ENCODE data around the gene CAMP. TPM values are rescaled to one million over a fixed set of nuclear protein-coding genes. Genes with fewer than 3 reads are reported as not detected.
"Not testable (repeated sequence)": the region's sequence is repeated elsewhere in the genome, so short reads cannot be mapped to it uniquely, and the experiment has no call there.

Gene CAMP
- total RNA-seq, 4 donors from 2014 or later: 0.65 to 0.83 TPM; not detected in 2

DNA sequence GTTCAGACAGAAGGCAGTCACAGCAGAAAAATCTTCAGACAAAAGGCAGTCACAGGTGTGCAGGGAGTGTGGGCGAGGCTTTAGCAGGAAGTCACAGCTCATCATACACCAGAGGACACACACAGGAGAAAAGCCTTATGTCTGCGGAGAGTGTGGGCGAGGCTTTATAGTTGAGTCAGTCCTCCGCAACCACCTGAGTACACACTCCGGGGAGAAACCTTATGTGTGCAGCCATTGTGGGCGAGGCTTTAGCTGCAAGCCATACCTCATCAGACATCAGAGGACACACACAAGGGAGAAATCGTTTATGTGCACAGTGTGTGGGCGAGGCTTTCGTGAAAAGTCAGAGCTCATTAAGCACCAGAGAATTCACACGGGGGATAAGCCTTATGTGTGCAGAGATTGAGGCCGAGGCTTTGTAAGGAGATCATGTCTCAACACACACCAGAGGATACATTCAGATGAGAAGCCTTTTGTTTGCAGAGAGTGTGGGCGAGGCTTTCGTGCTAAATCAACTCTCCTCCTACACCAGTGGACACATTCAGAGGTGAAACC is 45.2 kb downstream of the CAMP start:
- Histone ChIP-seq H3K4me1 (peaks cover 0 to 10% (median 2%) of the 10 kb centered on the region in 4 donors), H3K36me3 (peaks cover 8 to 61% (median 41%) of the 10 kb centered on the region in 4 donors), H3K9me3 (no peaks in the 10 kb centered on the region), H3K27me3 (no peaks in the 10 kb centered on the region), H3K27ac (replicated peaks in 1 of 4) (no peak overlapping the region), H3K4me3 (no peak overlapping the region)
- intact Hi-C loops (cut with DNase I): no loop called here
- no peak for DNase-seq (ENCODE audit: extremely low spot score)
- TF ChIP-seq, protein P1, sequence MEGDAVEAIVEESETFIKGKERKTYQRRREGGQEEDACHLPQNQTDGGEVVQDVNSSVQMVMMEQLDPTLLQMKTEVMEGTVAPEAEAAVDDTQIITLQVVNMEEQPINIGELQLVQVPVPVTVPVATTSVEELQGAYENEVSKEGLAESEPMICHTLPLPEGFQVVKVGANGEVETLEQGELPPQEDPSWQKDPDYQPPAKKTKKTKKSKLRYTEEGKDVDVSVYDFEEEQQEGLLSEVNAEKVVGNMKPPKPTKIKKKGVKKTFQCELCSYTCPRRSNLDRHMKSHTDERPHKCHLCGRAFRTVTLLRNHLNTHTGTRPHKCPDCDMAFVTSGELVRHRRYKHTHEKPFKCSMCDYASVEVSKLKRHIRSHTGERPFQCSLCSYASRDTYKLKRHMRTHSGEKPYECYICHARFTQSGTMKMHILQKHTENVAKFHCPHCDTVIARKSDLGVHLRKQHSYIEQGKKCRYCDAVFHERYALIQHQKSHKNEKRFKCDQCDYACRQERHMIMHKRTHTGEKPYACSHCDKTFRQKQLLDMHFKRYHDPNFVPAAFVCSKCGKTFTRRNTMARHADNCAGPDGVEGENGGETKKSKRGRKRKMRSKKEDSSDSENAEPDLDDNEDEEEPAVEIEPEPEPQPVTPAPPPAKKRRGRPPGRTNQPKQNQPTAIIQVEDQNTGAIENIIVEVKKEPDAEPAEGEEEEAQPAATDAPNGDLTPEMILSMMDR (IDR thresholded peaks at IDR 0.05): no peak
- no peak for TF ChIP-seq POLR2A (IDR thresholded peaks at IDR 0.05; ENCODE audit: low read depth)
- no peak for TF ChIP-seq POLR2AphosphoS5 (IDR thresholded peaks at IDR 0.05)
- no peak for TF ChIP-seq EP300 (IDR thresholded peaks at IDR 0.05)
- WGBS: 85% methylated on average over 13 of the region's 13 CpGs

DNA sequence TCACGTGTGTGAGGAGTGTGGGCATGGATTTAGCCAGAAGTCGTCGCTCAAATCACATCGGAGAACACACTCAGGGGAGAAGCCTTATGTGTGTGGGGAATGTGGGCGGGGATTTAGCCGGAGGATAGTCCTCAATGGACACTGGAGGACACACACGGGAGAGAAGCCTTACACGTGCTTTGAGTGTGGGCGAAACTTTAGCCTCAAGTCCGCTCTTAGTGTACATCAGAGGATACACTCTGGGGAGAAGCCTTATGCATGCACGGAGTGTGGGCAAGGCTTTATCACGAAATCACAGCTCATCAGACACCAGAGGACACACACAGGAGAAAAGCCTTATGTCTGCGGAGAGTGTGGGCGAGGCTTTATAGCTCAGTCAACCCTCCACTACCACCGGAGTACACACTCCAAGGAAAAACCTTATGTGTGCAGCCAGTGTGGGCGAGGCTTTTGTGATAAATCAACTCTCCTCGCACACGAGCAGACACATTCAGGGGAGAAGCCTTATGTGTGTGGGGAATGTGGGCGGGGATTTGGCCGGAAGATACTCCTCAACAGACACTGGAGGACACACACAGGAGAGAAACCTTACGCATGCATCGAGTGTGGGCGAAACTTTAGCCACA is 45.8 kb downstream of the CAMP start:
- H3K36me3 ChIP-seq: peaks cover 8 to 55% (median 38%) of the 10 kb centered on the region in 4 donors
- no peak for DNase-seq (ENCODE audit: extremely low spot score)
- TF ChIP-seq POLR2A (IDR thresholded peaks at IDR 0.05; ENCODE audit: low read depth) (no peak), POLR2AphosphoS5 (IDR thresholded peaks at IDR 0.05) (no peak), EP300 (IDR thresholded peaks at IDR 0.05) (no peak)
- TF ChIP-seq, protein P1 (IDR thresholded peaks at IDR 0.05): no peak
- H3K27ac ChIP-seq (replicated peaks in 1 of 4): no peak overlapping the region
- no peak overlapping the region for H3K4me3 ChIP-seq
- H3K4me1 ChIP-seq: peaks cover 0 to 10% (median 6%) of the 10 kb centered on the region in 4 donors
- 84% methylated on average over 23 of the region's 23 CpGs for WGBS
- intact Hi-C loops (cut with DNase I): no loop called here
- no peaks in the 10 kb centered on the region for H3K9me3 ChIP-seq
- H3K27me3 ChIP-seq: no peaks in the 10 kb centered on the region

- Histone ChIP-seq H3K36me3 (peaks cover 8 to 50% (median 33%) of the 10 kb centered on the region in 4 donors), H3K27me3 (no peaks in the 10 kb centered on the region), H3K4me3 (no peak overlapping the region), H3K9me3 (no peaks in the 10 kb centered on the region), H3K4me1 (peaks cover 0 to 10% (median 6%) of the 10 kb centered on the region in 4 donors), H3K27ac (replicated peaks in 1 of 4) (no peak overlapping the region)
- no peak for TF ChIP-seq POLR2A (IDR thresholded peaks at IDR 0.05; ENCODE audit: low read depth)
- no peak for TF ChIP-seq POLR2AphosphoS5 (IDR thresholded peaks at IDR 0.05)
- TF ChIP-seq, protein P1 (IDR thresholded peaks at IDR 0.05): no peak
- no peak for TF ChIP-seq EP300 (IDR thresholded peaks at IDR 0.05)
- 88% methylated on average over 8 of the region's 8 CpGs for WGBS
- no peak for DNase-seq (ENCODE audit: extremely low spot score)
- intact Hi-C loops (cut with DNase I): no loop called here
Measured at GRCh38 chr3:48269592-48269991, 46.3 kb downstream of the CAMP start.

- Histone ChIP-seq H3K9me3 (no peaks in the 10 kb centered on the region), H3K27ac (replicated peaks in 1 of 4) (no peak overlapping the region), H3K27me3 (no peaks in the 10 kb centered on the region), H3K36me3 (peaks cover 8 to 46% (median 31%) of the 10 kb centered on the region in 4 donors), H3K4me1 (peaks cover 0 to 10% (median 6%) of the 10 kb centered on the region in 4 donors), H3K4me3 (no peak overlapping the region)
- TF ChIP-seq POLR2AphosphoS5 (IDR thresholded peaks at IDR 0.05) (no peak), EP300 (IDR thresholded peaks at IDR 0.05) (no peak), POLR2A (IDR thresholded peaks at IDR 0.05; ENCODE audit: low read depth) (no peak)
- TF ChIP-seq, protein P1 (IDR thresholded peaks at IDR 0.05): no peak
- intact Hi-C loops (cut with DNase I): loop anchor here (10.0 kb wide), 1 partner anchor 124 kb away; no protein-coding TSS in a partner anchor
- no peak for DNase-seq (ENCODE audit: extremely low spot score)
- WGBS: 85% methylated on average over 2 of the region's 2 CpGs
Measured at GRCh38 chr3:48270306-48270705, 47.0 kb downstream of the CAMP start.

DNA sequence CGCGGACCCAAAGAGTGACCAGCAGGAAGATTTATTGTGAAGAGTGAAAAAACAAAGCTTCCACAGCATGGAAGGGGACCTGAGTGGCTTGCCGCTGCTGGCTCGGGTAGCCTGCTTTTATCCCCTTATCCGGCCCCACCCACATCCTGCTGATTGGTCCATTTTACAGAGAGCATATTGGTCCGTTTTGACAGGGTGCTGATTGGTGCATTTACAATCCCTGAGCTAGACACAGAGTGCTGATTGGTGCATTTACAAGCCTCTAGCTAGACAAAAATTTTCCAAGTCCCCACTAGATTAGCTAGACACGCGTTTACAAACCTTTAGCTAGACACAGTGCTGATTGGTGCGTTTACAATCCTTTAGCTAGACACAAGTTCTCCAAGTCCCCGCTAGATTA is 47.9 kb downstream of the CAMP start:
- H3K4me3 ChIP-seq; H3K27me3 ChIP-seq; H3K27ac ChIP-seq (replicated peaks in 1 of 4); DNase-seq (ENCODE audit: extremely low spot score); H3K9me3 ChIP-seq: not testable (repeated sequence)
- peaks cover 0 to 10% (median 6%) of the 10 kb centered on the region in 4 donors for H3K4me1 ChIP-seq
- 95% methylated on average over 10 of the region's 10 CpGs for WGBS
- intact Hi-C loops (cut with DNase I): loop anchor here (10.0 kb wide), 1 partner anchor 124 kb away; no protein-coding TSS in a partner anchor
- H3K36me3 ChIP-seq: peaks cover 2 to 38% (median 27%) of the 10 kb centered on the region in 4 donors

Data from esophagus muscularis mucosa (tissue), 4 donors.